Erythroblast (primary cell): ENCODE data around the gene OGA.

Source experiments
- GATA1 ChIP-seq: IDR thresholded peaks from 2 replicates; pipeline ENCODE4 v1.6.1; 2011; ENCODE audit warnings: low read depth, mild to moderate bottlenecking, control low read depth, low read length, moderate library complexity
- POLR2A ChIP-seq: IDR thresholded peaks from 2 replicates; pipeline ENCODE4 v1.6.1; 2011; ENCODE audit warnings: mild to moderate bottlenecking, low read length

DNA sequence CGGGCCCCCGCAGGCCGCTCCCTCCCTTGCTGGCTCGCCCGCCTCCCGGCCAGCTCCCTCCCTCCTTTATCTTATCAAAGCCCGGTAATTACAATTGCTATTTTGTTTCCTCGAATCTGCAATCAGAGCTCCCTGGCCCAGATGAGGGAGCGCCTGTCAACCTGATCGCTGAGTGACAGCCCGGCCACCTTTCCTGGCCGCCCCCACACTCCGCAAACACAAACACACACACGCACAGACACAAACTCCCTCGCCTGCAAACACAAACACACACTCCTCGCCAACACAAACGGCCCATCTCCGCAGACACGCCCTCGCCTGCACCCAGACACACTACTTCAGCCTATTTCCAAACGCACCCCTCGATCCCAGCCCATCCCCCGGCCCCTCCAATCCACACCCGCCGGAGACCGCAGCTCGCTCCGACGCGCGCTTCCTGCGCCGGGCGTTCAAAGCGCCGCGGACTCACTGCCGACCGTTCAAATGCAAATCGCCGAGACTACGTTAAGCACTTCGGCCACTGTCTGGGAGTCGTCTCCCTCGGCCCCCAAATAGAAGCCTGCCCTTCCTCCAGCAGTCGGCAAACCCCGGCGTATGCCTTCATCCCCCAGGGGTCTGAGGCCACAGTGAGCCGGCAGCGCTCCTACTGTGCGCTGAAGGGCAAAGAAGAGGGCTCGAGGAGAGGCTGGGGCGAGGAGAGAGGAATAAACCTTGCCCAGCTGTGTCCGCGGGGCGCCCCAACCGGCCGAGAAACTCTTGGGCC lies 39.3 kb downstream of the OGA start:
- TF ChIP-seq POLR2A: no peak
- no peak for TF ChIP-seq GATA1
